Fibroblast of villous mesenchyme (primary cell): ENCODE measurements around the gene NELFA. TPM values are rescaled to one million over a fixed set of nuclear protein-coding genes. Genes with fewer than 3 reads are reported as not detected.
A peak's percentile ranks its signal among the peaks of the same experiment; 100 is the strongest.

Experiments used
- DNase-seq: peaks from one replicate; pipeline ENCODE4 v3.0.0-alpha.2; 2010; ENCODE audit warnings: low read depth
- H3K4me3 ChIP-seq: 2 replicates; pipeline ENCODE4 v1.5.1; 2011; ENCODE audit warnings: low read depth, mild to moderate bottlenecking, low read length
- total RNA-seq: library from RNA; depleted of rRNA; stranded (reverse); fragments of >200 nt; gene quantifications from 2 replicates; pipeline ENCODE4 v1.2.3, GENCODE V29; 2012
- TF ChIP-seq, protein P1 (sequence below): IDR thresholded peaks from 2 replicates; pipeline ENCODE4 v1.5.1; 2012; ENCODE audit warnings: low read depth, mild to moderate bottlenecking, low read length; ENCODE audit not compliant: insufficient read depth

Gene NELFA
- 17.7 and 18.1 TPM in 2 replicates for total RNA-seq

DNA sequence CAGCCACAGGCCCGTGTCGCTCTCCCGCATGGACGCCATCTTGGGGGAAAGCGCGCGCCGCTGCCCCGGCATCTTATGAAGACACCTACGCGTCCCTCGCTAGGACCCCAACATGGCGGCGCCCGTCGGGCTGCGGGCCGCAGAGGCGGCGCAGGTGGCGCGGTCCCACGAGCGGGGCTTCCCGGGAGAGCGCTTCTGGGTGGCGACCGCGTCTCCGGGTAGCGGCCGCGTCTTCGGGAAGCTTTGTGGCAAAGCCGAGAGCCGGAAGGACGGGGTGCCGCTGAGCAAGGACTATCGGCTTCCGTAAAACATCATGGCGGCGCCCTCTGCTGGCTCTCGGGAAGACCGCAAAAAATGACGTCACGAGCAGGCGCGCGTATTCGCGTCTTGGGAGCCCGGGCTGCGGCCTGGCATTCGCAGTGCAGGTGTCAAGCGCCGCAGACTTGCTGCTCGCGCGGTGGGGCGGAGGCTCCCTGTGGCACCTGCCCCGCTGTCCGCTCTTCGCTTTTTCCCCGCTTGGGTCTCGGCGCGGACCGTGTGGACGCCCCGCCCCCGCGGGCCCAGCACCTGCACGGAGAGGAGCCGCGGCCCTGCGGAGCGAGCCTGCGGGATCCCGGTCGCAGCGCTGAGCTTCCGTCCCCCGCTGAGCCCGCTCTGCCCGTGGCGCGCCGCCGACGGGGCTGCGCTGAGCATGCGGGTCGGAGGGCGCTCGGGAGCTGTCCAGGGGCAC, at the start of gene NELFA:
NELFA (minus strand) TSS at position 54 of the 730 bp plus-strand sequence; CDS start at position 39, 15 bp downstream.
- DNase-seq: peak; percentile 95
- TF ChIP-seq, protein P1, sequence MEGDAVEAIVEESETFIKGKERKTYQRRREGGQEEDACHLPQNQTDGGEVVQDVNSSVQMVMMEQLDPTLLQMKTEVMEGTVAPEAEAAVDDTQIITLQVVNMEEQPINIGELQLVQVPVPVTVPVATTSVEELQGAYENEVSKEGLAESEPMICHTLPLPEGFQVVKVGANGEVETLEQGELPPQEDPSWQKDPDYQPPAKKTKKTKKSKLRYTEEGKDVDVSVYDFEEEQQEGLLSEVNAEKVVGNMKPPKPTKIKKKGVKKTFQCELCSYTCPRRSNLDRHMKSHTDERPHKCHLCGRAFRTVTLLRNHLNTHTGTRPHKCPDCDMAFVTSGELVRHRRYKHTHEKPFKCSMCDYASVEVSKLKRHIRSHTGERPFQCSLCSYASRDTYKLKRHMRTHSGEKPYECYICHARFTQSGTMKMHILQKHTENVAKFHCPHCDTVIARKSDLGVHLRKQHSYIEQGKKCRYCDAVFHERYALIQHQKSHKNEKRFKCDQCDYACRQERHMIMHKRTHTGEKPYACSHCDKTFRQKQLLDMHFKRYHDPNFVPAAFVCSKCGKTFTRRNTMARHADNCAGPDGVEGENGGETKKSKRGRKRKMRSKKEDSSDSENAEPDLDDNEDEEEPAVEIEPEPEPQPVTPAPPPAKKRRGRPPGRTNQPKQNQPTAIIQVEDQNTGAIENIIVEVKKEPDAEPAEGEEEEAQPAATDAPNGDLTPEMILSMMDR: peak; percentile 19
- H3K4me3 ChIP-seq: peak within 1 kb of the TSS; percentile 95

DNA sequence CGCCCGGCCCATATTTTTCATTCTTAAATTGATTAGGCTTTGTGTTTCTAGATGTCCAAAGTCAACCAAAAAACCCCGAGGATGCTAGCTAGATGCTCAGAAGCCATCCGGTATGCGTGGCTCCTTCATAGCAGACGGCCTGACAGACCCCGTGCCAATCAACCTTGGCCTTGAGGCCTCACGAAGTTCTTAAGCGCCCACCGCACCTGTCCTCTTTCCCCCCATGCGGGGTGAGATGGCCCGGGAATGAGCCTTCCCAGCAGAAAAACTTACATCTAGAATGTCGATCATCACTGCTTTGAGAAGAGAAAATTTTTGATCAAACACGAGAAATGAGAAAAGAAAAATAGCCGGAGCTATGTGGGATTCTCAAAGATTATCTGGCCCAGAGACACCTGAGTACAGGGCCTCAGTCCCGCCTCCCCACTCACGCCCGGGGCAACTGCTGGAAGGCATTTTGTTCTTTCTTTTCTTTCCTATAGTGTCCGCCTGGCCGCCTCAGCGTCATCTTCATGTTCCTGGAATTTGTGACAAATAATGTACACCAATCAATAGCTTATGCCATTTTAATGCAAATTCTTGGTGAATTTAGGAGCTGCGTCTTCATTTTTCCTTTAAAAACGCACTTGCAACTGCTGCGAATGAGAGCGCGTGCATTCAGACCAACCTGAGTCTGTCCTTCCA, 48.8 kb upstream of the NELFA start:
- TF ChIP-seq, protein P1: no peak
- DNase-seq: no peak
- no peak overlapping the region for H3K4me3 ChIP-seq

DNA sequence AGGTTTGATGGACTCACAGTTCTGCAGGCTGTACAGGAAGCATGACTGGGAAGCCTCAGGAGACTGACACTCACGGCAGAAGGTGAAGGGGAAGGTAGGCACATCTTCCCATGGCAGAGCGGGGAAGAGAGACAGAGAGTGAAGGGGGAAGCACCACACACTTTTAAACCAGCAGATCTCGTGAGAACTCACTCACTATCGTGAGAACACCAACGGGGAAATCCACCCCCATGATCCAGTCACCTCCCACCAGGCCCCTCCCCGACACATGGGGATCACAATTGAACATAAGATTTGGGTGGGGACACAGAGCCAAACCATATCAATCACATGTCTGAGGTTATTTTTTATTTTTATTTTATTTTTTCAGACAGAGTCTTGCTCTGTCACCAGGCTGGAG, 45.4 kb upstream of the NELFA start:
- no peak for DNase-seq
- no peak overlapping the region for H3K4me3 ChIP-seq
- TF ChIP-seq, protein P1: no peak

DNA sequence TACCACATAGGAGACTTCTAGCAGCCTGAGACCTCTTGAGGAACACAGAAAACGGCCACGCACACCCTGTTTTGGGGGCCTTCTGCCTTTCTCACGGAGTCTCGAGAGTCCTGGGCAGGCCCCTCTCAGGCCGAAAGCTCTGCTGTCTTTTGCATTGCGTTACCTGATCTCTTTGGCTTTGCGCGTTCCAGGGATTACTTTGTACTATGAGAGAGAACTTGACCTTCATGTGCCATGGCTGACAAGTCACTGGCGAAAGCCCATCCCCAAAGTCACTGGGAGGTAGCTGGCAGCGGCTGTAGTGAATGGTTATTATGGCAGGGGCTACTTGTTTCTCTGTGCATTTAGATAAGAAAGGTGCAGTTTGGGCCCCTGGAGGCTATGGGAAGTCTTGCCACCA, 42.3 kb upstream of the NELFA start:
- DNase-seq: no peak
- TF ChIP-seq, protein P1: no peak
- H3K4me3 ChIP-seq: no peak overlapping the region

DNA sequence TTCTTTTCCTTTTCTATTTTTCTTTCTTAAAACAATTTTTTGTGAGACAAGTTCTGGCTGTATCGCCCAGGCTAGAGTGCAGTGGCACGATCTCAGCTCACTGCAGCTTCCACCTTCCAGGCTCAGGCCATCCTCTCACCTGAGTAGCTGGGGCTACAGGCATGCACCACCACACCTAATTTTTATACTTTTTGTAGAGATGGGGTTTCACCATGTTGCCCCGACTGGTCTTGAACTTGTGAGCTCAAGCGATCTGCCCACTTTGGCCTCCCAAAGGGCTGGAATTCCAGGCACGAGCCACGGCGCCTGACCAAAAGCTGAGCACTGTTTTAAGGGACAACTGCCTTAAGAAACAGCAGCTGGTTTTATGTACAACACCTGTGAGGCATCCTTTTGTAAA, 41.0 kb upstream of the NELFA start:
- no peak overlapping the region for H3K4me3 ChIP-seq
- DNase-seq: no peak
- TF ChIP-seq, protein P1: no peak

DNA sequence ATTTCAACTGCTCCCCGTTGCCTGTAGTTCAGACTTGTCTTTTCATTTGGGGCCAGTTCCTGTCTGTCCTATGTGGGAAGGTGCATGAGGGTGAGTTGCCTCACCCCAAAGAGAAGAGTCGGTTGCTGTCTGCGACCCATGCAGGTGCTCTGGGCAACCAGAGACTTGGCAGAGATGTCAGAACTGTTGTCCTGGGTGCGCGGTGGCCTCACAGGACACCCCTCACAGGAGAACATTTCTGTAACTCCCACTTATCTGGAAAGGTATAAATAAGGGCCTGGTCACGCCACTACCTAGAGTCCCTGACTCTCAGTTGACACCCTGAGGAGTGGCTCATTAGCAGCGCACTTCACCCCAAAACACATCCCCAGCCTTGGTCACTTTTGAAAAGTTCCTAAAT, 40.6 kb upstream of the NELFA start:
- TF ChIP-seq, protein P1: no peak
- no peak for DNase-seq

More for the DNA sequence above, 40.6 kb upstream of the NELFA start:
- no peak overlapping the region for H3K4me3 ChIP-seq
